H9 (cell line): Measurements from ENCODE around the gene UPP1. TPM values are rescaled to one million over a fixed set of nuclear protein-coding genes. Genes with fewer than 3 reads are reported as not detected.

Source experiments
- DNase-seq: peaks from one replicate; pipeline ENCODE4 v3.0.0-alpha.2; 2017
- H2AFZ ChIP-seq: one replicate; pipeline ENCODE4 v1.6.1; 2013; ENCODE audit warnings: mild to moderate bottlenecking, low read length, control low read depth, moderate library complexity
- H2AK5ac ChIP-seq: 2 replicates; pipeline ENCODE4 v1.6.1; 2013; ENCODE audit warnings: low read length, control low read depth, mixed read lengths; ENCODE audit not compliant: insufficient read length
- H2BK120ac ChIP-seq: one replicate; pipeline ENCODE4 v1.6.1; 2013; ENCODE audit warnings: low read depth, mild to moderate bottlenecking, low read length, control low read depth, inconsistent platforms; ENCODE audit not compliant: poor library complexity, severe bottlenecking
- H2BK12ac ChIP-seq: 2 replicates; pipeline ENCODE4 v1.6.1; 2013; ENCODE audit warnings: low read length, control low read depth, mixed read lengths, low read depth; ENCODE audit not compliant: insufficient read length
- H2BK15ac ChIP-seq: 2 replicates; pipeline ENCODE4 v1.6.1; 2013; ENCODE audit warnings: low read depth, low read length, control low read depth
- H2BK20ac ChIP-seq: one replicate; pipeline ENCODE4 v1.6.1; 2013; ENCODE audit warnings: low read depth, mild to moderate bottlenecking, low read length, control low read depth, inconsistent platforms; ENCODE audit not compliant: poor library complexity, severe bottlenecking
- H2BK5ac ChIP-seq: 2 replicates; pipeline ENCODE4 v1.6.1; 2013; ENCODE audit warnings: low read length, control low read depth, mixed read lengths; ENCODE audit not compliant: insufficient read length
- H3K14ac ChIP-seq: 2 replicates; pipeline ENCODE4 v1.6.1; 2013; ENCODE audit warnings: low read length, control low read depth; ENCODE audit not compliant: insufficient read depth
- H3K18ac ChIP-seq: 2 replicates; pipeline ENCODE4 v1.6.1; 2013; ENCODE audit warnings: low read depth, mild to moderate bottlenecking, mixed read lengths, low read length, control low read depth; ENCODE audit not compliant: insufficient read length
- H3K23ac ChIP-seq: 2 replicates; pipeline ENCODE4 v1.6.1; 2013; ENCODE audit warnings: low read length, control low read depth, mixed read lengths, low read depth; ENCODE audit not compliant: insufficient read length
- H3K23me2 ChIP-seq: 2 replicates; pipeline ENCODE4 v1.6.1; 2013; ENCODE audit warnings: low read depth, mild to moderate bottlenecking, mixed read lengths, low read length, control low read depth; ENCODE audit not compliant: insufficient read length, poor library complexity, severe bottlenecking
- H3K27ac ChIP-seq: 2 replicates; pipeline ENCODE4 v1.5.1; 2013; ENCODE audit warnings: low read length, control low read depth, mixed read lengths, low read depth; ENCODE audit not compliant: insufficient read length
- H3K27me3 ChIP-seq: 2 replicates; pipeline ENCODE4 v1.6.1; 2013; ENCODE audit warnings: low read length, control low read depth, inconsistent platforms; ENCODE audit not compliant: insufficient read depth
- H3K4ac ChIP-seq: 2 replicates; pipeline ENCODE4 v1.6.1; 2013; ENCODE audit warnings: low read depth, mild to moderate bottlenecking, control low read depth, inconsistent platforms, low read length, moderate library complexity
- H3K4me1 ChIP-seq: 2 replicates; pipeline ENCODE4 v1.6.1; 2013; ENCODE audit warnings: low read length, control low read depth, inconsistent platforms; ENCODE audit not compliant: insufficient read depth
- H3K4me2 ChIP-seq: 2 replicates; pipeline ENCODE4 v1.6.1; 2013; ENCODE audit warnings: low read length, control low read depth, mixed read lengths; ENCODE audit not compliant: insufficient read length, insufficient read depth
- H3K56ac ChIP-seq: 2 replicates; pipeline ENCODE4 v1.6.1; 2013; ENCODE audit warnings: low read depth, mild to moderate bottlenecking, mixed read lengths, low read length, control low read depth; ENCODE audit not compliant: insufficient read length
- H3K79me1 ChIP-seq: 2 replicates; pipeline ENCODE4 v1.6.1; 2013; ENCODE audit warnings: low read depth, mild to moderate bottlenecking, moderate library complexity, low read length, control low read depth, inconsistent platforms; ENCODE audit not compliant: insufficient read depth, poor library complexity, severe bottlenecking
- H3K79me2 ChIP-seq: 2 replicates; pipeline ENCODE4 v1.6.1; 2013; ENCODE audit warnings: low read length, control low read depth, inconsistent platforms; ENCODE audit not compliant: insufficient read depth
- H3K9ac ChIP-seq: 2 replicates; pipeline ENCODE4 v1.6.1; 2013; ENCODE audit warnings: low read length, control low read depth, mixed read lengths; ENCODE audit not compliant: insufficient read length; ENCODE audit errors: extremely low read depth
- H3K9me3 ChIP-seq: one replicate; pipeline ENCODE4 v1.6.1; 2013; ENCODE audit warnings: low read depth, low read length, inconsistent platforms; ENCODE audit not compliant: control insufficient read depth
- H3T11ph ChIP-seq: one replicate; pipeline ENCODE4 v1.6.1; 2013; ENCODE audit warnings: mild to moderate bottlenecking, low read length, control low read depth, inconsistent platforms
- H4K20me1 ChIP-seq: one replicate; pipeline ENCODE4 v1.6.1; 2013; ENCODE audit not compliant: control insufficient read depth, insufficient read length, insufficient read depth
- H4K5ac ChIP-seq: 2 replicates; pipeline ENCODE4 v1.6.1; 2013; ENCODE audit warnings: low read depth, mild to moderate bottlenecking, mixed read lengths, low read length, control low read depth; ENCODE audit not compliant: insufficient read length
- H4K8ac ChIP-seq: replicated peaks from 2 replicates; pipeline ENCODE4 v1.6.1; 2013; ENCODE audit warnings: low read length, control low read depth, mixed read lengths, low read depth; ENCODE audit not compliant: insufficient read length
- H4K91ac ChIP-seq: 2 replicates; pipeline ENCODE4 v1.6.1; 2013; ENCODE audit warnings: low read depth, mild to moderate bottlenecking, moderate library complexity, mixed read lengths, low read length, control low read depth; ENCODE audit not compliant: insufficient read length
- H3K27ac Mint-ChIP-seq, 3 experiments: 2 replicates in 2 of 3; 3 replicates in 1 of 3; pipeline ENCODE4 v1.8.0; 2020 to 2021; ENCODE audit warnings: mixed read lengths in 3 of 3, mild to moderate bottlenecking in 1 of 3, moderate library complexity in 1 of 3
- H3K27me3 Mint-ChIP-seq: 2 replicates; pipeline ENCODE4 v1.8.0; 2021; ENCODE audit warnings: low read depth, mild to moderate bottlenecking, moderate library complexity, mixed read lengths
- H3K36me3 Mint-ChIP-seq, 3 experiments: 2 replicates in 2 of 3; 3 replicates in 1 of 3; pipeline ENCODE4 v1.8.0; 2020 to 2021; ENCODE audit warnings: low read depth in 3 of 3, mixed read lengths in 3 of 3; ENCODE audit not compliant: insufficient read depth in 1 of 3
- H3K4me1 Mint-ChIP-seq, 2 experiments: 2 replicates each; pipeline ENCODE4 v1.8.0; 2020; ENCODE audit warnings: mixed read lengths in 2 of 2
- H3K4me3 Mint-ChIP-seq, 2 experiments: 2 replicates in 1 of 2; 3 replicates in 1 of 2; pipeline ENCODE4 v1.8.0; 2020 to 2021; ENCODE audit warnings: mild to moderate bottlenecking in 2 of 2, mixed read lengths in 2 of 2, moderate library complexity in 1 of 2
- H3K9me3 Mint-ChIP-seq, 2 experiments: 2 replicates in 1 of 2; 3 replicates in 1 of 2; pipeline ENCODE4 v1.8.0; 2020; ENCODE audit warnings: mild to moderate bottlenecking in 2 of 2, mixed read lengths in 2 of 2, moderate library complexity in 1 of 2
- WGBS: extraction: QIAGEN DNeasy Blood & Tissue Kit; methylation state at CpG from one replicate; pipeline ENCODE4 v1.1.7; 2013; ENCODE audit warnings: missing lambda C conversion rate, low lambda C conversion rate, mixed read lengths; ENCODE audit not compliant: insufficient read length; ENCODE audit errors: extremely low coverage; 5-methylcytosine and 5-hydroxymethylcytosine counted together
- total RNA-seq: library from RNA; stranded (reverse); gene quantifications from 2 replicates; pipeline ENCODE4 v1.2.1, GENCODE V29; 2021
- TF ChIP-seq, protein P1 (sequence below): fragments of 200-600 bp; sonication (generic); conservative IDR thresholded peaks from 3 replicates; pipeline ENCODE4 v1.8.0; 2021; ENCODE audit warnings: antibody characterized with exemption, mild to moderate bottlenecking

UPP1 gene
- total RNA-seq, 1 experiment from 2014 or later, result 34.2 TPM

DNA sequence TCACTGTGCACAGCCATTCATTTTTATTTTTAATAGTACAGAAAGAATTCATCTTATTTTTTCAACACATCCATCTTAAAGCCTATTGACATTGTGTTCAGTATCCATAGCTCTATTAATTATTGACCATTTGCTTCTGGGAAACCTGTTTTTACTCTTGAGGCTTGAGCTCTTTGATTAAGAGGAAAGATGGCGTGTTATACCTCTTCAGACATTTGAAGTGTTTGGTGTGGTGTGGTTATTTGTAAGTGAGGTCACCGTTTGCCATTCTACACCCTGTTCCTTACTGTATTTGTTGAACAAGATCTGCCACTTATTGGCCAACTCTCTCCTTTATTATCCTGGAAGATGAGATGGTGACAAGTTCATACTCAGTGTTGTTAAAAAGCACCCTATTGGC is 35.3 kb upstream of the UPP1 start:
- Histone ChIP-seq H4K91ac (no peak overlapping the region), H3K27me3 (no peaks in the 10 kb centered on the region), H3T11ph (no peak overlapping the region), H4K8ac (no peak overlapping the region), H2BK5ac (no peak overlapping the region), H3K4me1 (no peaks in the 10 kb centered on the region), H3K79me2 (no peaks in the 10 kb centered on the region), H3K4me2 (no peak overlapping the region), H2BK120ac (no peak overlapping the region), H2BK12ac (no peak overlapping the region), H3K23me2 (no peaks in the 10 kb centered on the region), H3K23ac (no peak overlapping the region), H2BK20ac (no peak overlapping the region), H3K18ac (no peak overlapping the region), H3K56ac (no peak overlapping the region), H3K4ac (no peak overlapping the region), H3K9me3 (no peaks in the 10 kb centered on the region), H4K20me1 (no peaks in the 10 kb centered on the region), H2AFZ (no peak overlapping the region), H3K27ac (no peak overlapping the region), H3K9ac (no peak overlapping the region), H3K14ac (no peak overlapping the region), H2AK5ac (no peak overlapping the region), H4K5ac (no peak overlapping the region), H2BK15ac (no peak overlapping the region), H3K79me1 (no peaks in the 10 kb centered on the region)
- Mint-ChIP-seq H3K27ac (no peak overlapping the region), H3K4me3 (no peak overlapping the region), H3K4me1 (peaks cover 0 to 10% of the 10 kb centered on the region in 2 experiments; a peak in 1 of 4 replicates), H3K9me3 (peaks cover 5 to 14% of the 10 kb centered on the region in 2 experiments; a peak in 4 of 5 replicates), H3K36me3 (peaks cover 0 to 4% (median 4%) of the 10 kb centered on the region in 3 experiments; a peak in 2 of 7 replicates), H3K27me3 (peaks cover 1% of the 10 kb centered on the region; the same call in 1 of the 2 replicates)
- TF ChIP-seq, protein P1, sequence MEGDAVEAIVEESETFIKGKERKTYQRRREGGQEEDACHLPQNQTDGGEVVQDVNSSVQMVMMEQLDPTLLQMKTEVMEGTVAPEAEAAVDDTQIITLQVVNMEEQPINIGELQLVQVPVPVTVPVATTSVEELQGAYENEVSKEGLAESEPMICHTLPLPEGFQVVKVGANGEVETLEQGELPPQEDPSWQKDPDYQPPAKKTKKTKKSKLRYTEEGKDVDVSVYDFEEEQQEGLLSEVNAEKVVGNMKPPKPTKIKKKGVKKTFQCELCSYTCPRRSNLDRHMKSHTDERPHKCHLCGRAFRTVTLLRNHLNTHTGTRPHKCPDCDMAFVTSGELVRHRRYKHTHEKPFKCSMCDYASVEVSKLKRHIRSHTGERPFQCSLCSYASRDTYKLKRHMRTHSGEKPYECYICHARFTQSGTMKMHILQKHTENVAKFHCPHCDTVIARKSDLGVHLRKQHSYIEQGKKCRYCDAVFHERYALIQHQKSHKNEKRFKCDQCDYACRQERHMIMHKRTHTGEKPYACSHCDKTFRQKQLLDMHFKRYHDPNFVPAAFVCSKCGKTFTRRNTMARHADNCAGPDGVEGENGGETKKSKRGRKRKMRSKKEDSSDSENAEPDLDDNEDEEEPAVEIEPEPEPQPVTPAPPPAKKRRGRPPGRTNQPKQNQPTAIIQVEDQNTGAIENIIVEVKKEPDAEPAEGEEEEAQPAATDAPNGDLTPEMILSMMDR, result no peak
- WGBS, result no CpG with 5 or more reads among the region's 2 CpGs
- DNase-seq, result no peak
